Neural cell (in vitro differentiated cells): ENCODE measurements around the gene PKHD1.

ENCODE experiments used
- EP300 ChIP-seq: fragments of 450-650 bp; conservative IDR thresholded peaks from 2 replicates; pipeline ENCODE4 v1.6.1; 2014; ENCODE audit warnings: antibody characterized with exemption, mild to moderate bottlenecking, moderate library complexity; ENCODE audit not compliant: poor library complexity, severe bottlenecking
- EZH2 ChIP-seq: fragments of 200-600, 300-800 bp; shearing (Covaris generic), sonication (generic); IDR thresholded peaks from 2 replicates; pipeline ENCODE4 v1.6.1; 2014; ENCODE audit warnings: antibody characterized with exemption, low read length, borderline replicate concordance, mild to moderate bottlenecking; ENCODE audit not compliant: insufficient read depth, poor library complexity, severe bottlenecking
- MXI1 ChIP-seq: fragments of 450-650 bp; conservative IDR thresholded peaks from 2 replicates; pipeline ENCODE4 v1.6.1; 2014; ENCODE audit warnings: antibody characterized with exemption, mild to moderate bottlenecking; ENCODE audit not compliant: poor library complexity, severe bottlenecking
- POLR2AphosphoS5 ChIP-seq: IDR thresholded peaks from 2 replicates; pipeline ENCODE4 v1.6.1; 2012
- TAF1 ChIP-seq: IDR thresholded peaks from 2 replicates; pipeline ENCODE4 v1.6.1; 2012; ENCODE audit warnings: low read depth
- TF ChIP-seq, protein P1 (sequence below): fragments of 450-650 bp; IDR thresholded peaks from 2 replicates; pipeline ENCODE4 v1.5.1; 2014; ENCODE audit warnings: antibody characterized with exemption, mild to moderate bottlenecking, moderate library complexity; ENCODE audit not compliant: poor library complexity, severe bottlenecking

DNA sequence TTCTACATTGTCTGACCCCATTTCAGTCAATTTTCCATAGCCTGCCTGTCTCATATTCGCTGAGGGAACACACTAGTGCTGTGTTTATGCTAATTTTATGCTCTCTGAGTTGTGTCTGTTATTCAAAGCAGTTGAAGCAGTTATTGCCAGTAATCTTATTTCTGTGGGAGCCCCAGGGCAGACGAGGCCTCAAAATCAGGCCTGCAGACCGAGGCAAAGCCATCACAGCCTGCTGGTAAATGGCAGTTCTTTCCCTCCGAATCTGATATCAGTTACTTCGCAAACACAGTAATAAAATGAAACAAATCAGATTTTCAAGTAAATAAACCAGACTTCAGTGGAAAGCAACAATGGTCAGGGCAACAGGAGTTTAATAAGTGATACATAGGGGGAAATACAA lies 508.4 kb downstream of the PKHD1 start:
- TF ChIP-seq, protein P1, sequence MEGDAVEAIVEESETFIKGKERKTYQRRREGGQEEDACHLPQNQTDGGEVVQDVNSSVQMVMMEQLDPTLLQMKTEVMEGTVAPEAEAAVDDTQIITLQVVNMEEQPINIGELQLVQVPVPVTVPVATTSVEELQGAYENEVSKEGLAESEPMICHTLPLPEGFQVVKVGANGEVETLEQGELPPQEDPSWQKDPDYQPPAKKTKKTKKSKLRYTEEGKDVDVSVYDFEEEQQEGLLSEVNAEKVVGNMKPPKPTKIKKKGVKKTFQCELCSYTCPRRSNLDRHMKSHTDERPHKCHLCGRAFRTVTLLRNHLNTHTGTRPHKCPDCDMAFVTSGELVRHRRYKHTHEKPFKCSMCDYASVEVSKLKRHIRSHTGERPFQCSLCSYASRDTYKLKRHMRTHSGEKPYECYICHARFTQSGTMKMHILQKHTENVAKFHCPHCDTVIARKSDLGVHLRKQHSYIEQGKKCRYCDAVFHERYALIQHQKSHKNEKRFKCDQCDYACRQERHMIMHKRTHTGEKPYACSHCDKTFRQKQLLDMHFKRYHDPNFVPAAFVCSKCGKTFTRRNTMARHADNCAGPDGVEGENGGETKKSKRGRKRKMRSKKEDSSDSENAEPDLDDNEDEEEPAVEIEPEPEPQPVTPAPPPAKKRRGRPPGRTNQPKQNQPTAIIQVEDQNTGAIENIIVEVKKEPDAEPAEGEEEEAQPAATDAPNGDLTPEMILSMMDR = no peak
- TF ChIP-seq MXI1 (no peak), EZH2 (no peak), POLR2AphosphoS5 (no peak), EP300 (no peak), TAF1 (no peak)
